GM21423 (cell line): ENCODE results near the gene NUP210.
"Not testable (repeated sequence)": the region's sequence is repeated elsewhere in the genome, so short reads cannot be mapped to it uniquely, and the experiment has no call there.

Experiments
- ATAC-seq: cut with Tn5 transposase; IDR thresholded peaks from one replicate; pipeline ENCODE4 v1.9.1; 2021; ENCODE audit warnings: mild to moderate bottlenecking, moderate library complexity; ENCODE audit not compliant: unreplicated experiment

NUP210 gene

DNA sequence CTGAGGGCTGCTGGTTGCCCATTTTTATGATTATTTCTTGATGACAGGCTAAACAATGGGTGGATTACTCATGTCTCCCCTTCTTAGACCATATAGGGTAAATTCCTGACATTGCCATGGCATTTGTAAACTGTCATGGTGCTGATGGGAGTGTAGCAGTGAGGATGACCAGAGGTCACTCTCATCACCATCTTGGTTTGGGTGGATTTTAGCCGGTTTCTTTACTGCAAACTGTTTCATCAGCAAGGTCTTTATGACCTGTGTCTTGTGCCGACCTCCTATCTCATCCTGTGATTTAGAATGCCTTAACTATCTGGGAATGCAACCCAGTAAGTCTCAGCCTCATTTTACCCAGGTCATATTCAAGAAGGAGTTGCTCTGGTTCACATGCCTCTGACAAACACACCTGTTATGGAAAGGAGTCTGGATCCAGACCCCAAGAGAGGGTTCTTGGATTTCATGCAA is 10.3 kb upstream of the NUP210 start:
- not testable (repeated sequence) for ATAC-seq

DNA sequence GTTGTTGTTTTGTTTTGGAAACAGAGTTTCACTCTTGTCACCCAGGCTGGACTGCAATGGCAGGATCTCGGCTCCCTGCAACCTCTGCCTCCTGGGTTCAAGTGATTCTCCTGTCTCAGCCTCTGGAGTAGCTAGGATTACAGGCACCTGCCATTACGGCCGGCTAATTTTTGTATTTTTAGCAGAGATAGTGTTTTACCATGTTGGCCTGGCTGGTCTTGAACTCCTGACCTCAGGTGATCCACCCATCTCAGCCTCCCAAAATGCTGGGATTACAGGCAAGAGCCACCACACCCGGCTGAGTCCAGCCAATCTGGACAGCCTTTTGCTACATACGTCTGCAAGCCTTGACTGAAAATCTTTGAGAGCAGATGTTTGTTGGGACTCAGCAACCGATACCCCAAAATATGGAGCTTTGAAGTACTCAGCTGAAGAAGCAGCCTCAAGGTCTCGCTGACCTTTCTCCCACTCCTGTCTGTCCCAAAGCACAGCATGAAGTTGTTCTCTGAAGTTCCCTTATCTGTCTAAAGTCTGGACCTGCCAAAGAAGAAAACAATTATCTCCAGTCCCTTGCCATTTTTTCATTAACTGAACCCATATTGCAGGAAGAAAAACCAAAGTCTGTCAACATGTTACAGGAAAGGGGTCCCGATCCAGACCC is 9.6 kb upstream of the NUP210 start:
- no peak for ATAC-seq

DNA sequence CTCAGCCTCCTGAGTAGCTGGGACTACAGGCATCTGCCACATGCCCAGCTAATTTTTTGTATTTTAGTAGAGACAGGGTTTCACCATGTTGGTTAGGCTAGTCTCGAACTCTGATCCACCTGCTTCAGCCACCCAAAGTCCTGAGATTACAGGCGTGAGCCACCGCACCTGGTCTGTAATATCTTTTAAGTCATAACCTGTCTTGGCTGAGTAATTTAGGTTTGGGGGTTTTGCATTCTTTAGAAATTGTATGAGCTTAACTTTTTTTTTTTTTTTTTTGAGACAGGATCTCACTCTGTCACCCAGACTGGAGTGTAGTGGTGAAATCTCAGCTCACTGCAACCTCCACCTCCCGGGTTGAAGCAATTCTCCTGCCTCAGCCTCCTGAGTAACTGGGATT is 8.6 kb upstream of the NUP210 start:
- ATAC-seq = not testable (repeated sequence)

DNA sequence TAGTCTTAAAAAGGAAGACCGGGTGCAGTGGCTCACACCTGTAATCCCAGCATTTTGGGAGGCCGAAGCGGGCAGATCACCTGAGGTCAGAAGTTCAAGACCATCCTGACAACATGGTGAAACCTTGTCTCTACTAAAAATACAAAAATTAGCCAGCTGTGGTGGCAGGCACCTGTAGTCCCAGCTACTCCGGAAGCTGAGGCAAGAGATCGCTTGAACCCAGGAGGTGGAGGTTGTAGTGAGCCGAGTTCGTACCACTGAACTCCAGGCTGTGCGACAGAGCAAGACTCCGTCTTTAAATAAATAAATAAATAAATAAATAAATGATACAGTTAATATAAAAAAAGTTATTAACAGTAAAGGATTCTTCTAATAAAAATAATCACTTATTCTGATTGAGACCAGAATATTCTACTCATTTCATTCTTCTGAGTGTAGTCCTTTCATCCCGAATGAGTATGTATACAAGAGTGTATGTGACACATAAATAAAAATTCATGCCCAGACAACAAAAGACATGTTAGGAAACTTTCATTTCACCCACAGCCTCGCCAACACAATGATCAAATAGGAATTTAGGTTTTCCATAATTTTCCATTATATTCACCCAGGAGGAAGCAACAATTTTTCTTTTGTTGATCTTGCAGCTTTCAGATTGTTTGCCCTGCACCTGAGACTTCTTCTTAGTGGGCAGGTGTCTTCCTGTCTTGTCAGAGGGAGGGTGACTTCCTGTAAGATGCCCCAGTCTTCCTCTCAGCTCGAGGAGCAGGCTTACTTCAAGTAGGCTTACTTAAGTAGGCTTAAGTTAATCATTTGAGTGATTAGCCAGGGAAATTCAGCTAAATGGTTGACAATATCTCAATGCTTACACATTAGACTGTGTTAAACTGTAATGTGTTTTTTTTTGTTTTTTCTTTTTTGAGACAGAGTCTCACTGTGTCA is 7.8 kb upstream of the NUP210 start:
- ATAC-seq = no peak

DNA sequence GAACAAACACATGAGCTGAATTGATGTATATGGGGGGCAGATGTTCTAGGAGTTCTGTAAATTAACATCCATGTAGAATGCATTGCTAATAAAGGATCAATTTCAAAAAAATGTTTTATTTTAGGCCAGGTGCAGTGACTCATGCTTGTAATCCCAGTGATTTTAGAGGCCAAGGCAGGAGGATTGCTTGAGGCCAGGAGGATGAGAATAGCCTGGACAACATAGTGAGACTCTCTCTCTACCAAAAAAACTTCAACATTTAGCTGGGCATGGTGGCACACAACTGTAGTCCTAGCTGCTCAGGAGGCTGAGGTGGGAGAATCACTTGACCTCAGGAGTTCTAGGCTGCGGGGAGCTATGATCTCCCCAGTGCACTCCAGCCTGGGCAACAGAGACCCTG is 6.5 kb upstream of the NUP210 start:
- ATAC-seq = no peak

DNA sequence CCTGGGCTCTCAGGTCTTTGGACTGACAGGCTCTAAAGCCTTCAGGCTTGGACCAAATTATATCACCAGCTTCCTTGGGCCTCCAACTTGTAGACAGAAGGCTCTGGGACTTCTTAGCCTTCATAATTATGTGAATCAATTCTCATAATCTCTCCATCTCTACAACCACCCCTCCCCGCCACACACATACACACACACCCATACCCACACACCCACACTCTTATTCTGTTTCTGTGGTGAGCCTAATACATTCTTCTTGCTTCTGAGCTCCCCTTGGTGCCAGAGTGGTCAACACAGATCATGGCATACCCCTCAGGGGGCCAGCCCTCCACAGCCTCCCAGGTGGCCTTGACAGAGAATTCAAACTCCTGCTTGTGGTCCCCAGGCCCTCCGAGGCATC is 5.6 kb upstream of the NUP210 start:
- no peak for ATAC-seq

DNA sequence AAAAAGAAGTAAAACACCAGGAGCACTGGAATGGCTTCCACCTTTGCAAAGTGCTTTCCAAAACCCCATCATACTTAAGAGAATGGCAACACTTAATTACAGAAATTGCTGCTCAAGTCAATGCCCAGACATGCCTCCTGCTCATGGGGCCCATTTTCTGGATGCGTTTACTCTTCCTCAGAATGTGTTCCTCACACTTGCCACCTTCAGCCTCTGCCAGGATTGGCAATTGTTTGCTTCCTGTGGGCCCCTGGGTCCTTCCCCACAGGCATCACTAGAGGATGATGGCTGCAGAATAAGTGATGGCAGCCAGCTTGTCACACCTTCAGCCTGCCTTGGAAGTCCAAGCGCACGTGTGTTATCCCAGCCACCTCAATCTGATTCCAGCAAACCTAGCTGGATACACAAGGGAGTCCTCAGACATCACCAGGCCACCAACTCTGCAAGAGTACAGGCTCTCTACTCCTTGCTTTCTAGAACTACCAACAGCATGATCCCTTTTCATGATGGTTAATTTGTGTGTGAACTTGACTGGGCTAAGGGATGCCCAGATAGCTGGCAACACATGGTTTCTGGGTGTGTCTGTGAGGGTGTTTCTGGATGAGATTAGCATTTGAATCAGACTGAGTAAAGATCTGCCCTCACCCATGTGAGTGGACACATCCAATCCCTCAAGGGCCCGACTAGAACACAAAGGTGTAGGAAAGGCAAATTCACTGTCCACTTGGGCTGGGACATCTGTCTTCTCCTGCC is 4.9 kb upstream of the NUP210 start:
- ATAC-seq = no peak

DNA sequence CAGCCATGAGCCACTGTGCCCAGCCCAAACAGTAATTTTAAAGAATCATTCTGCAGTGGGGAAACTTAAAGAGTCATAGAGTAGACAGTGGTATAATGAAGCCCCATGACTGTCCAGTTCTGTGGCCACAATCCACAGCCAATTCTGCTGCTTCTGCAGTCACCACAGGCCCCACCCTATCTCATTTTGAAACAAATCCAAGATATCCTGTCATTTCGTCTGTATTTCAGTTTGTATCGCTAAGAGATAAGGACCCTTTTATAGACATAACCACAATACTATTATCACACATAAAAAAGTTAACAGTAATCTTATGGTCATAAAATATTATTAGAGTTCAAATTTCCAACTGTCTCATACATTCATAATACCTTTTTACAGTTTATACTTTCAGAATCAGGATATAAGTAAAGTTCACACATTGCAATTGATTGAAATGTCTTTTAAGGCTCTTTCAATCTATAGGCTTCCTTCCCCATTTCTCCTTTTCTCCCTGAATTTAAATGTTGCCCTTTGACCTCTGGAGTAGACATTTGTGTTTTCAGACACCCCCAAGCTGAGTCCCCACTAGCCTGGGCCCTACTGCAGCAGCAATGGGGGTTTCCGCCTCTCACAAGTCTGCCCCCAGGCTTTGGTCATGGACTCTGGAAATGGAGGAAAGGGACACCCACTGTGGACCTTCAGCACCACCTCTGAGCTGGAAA is 4.2 kb upstream of the NUP210 start:
- no peak for ATAC-seq

DNA sequence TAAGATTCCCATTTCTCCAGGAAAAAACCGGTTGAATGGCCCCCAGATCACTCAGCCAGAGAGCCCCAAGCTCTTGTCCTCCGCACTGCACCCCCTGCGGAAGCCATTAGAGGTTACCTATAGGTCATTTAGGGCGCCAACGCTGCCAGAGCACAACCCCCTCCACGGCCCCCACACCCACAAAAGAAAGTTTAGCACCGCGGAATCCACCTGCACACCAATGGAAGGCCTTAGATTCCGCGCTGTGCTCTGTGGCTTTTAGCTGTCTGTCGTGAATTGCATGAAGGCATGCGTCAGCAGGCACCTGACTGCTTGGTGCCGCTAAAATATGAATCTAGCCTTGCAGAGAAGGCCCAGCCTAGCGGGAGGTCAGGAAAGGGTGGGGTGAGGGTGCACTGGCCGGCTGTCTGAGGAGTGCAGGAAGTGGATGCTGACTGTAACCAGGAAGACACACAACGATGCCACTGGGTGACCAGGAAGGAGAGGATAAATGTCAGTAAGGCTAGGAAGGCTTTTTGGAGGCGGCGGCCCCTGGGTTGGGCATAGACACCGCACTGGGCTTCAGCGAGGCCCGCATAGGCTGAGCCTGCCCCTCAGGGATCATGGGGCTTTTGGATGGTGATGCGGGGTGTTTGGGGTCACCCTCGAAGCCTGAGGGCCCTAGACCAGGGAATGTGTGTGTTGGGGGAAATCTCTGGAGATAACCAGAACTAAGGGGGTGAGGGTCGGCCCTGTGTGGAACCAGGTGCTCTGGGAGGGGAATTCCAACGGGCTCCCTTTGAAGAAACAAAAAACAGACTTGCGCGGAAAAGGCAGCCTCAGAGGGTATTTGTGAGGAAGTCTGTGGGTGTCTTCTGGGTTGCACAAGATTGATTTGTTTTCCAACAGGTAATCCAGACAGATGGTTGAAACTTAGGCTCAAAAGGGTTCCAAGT is 976 bp upstream of the NUP210 start:
- ATAC-seq = peak; percentile 12

DNA sequence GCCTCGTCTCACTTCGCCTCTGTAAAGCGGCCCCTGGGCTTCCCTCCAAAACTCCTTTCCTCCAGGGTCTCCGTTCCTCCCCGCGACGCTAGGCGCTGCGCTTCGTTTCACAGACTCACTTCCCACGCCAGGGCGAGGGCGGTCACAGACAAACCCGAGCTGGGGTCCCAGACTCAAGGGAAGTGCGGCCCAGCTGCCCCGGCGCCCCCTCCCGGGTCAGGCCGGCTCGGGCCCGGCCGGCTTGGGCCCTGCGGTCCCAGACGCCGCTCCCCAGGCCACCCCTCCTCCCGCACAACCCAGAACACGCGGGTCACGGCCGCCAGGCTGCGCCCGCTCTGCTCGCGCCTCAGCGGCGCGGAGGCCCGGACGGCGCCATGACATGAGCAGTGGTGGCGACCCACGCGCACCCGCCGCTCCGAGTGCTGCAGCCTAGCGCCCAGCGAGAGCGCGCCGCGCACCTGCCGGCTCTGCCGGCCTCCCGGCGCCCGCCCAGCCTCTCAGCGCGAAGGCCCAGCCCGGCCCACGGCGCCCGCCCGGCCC is 547 bp downstream of the NUP210 start:
- ATAC-seq = peak; percentile 43

DNA sequence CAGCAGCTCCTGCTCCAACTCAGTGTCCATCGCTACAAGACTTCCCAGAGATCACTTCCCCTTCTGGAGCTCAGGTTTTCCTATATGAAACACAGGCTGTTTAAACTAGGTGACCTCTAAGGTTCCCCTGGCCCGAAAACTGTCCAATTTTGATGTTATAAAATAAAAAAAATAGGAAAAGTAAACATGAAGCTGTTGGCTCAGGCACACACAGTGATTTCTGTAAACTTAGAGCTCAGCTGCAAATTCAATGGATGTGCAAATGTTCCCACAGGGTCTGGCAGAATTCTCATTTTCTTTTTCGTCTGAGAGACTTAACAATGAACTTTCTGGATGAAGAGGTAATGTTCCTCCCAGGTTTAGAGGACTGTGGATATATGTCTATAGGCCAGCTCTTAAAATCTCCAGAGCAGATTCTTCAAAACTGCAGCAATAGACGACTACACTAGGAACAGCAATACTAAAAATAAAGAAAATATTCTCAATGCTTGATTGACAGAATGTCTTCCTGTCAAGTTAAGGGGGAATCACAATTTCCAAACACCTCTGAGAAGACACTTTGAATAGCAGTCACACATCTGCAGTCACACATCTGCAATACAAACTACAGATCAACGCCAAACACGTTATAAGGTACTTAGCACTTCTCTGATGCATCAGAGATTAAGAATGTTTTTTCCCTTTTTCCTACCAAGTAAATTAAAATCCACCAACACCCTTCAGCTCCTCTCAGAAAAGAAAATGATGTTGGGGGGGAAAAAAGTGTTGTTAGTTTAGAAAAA is 2.8 kb downstream of the NUP210 start:
- ATAC-seq = no peak

DNA sequence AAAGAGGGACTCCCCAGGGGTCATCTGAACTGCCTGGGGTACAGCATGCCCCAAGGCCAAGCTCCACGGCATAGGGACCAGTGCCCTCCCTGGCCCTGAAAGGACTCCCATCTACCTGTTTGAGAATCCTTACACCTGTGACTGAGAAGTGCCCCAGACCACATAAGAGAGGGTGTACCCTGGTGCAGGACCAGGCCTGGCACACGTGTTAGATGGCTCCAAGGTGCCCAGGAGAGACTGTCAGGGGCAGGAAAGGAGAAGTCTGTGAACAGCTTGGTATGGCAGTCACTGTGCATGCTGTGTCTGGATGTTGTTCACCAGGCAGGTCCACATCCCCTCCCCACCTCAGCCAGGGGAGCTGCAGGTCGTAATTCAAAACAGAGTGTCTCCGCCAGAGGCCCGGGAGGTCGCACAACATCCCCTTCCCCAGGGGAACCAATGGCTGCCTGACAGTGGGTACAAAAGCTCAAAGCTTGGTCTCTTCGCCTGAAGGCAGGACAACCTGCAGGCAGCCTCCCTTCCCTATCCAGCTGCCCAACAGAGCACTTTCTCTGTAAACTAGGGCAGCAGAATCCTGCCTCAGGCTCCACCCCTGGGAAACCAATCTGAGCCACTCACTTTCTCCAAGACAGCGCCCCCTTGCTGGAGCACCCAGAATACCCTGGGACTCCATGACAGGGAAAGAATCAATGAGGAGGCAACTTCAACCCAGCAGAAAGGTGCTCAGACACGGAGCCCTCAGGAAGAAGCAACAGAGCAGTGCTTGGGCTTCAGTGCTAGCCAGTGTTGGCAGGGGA is 3.9 kb downstream of the NUP210 start:
- no peak for ATAC-seq

DNA sequence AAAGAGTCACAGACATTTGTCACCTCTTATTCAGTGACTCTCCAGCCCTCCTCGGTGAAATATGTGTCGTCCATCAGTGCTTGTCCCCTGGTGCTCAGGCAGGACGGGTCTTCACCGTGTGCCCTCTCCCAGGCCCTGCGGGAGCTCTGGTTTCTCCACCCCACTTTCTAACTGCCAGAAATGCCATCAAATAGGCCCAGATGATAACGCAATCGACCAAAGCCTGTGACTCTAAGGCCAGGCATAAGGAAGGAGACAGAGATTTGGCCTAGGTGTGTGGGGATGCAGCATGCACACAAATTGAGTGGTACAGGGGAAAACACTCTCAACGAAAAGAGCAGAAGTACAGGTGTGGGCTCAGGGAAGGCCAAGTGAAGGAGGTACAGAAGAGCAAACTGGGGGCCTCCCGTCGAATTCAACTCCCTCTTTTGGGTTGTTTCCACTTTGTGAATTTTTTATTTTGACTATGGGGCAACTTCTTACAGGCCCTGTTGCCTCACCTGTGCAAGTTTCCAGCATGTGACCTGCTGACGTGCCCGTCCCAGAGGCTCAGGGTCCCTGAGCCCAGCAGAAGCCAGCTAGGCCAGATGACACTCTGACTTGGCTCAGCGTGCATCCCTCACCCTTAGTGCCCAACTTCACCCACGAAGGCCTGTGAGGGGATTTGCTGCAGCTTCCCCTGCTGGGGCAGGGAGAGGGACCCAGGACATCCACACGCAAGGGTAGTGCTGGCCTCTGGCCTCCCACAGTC is 4.7 kb downstream of the NUP210 start:
- ATAC-seq = no peak

DNA sequence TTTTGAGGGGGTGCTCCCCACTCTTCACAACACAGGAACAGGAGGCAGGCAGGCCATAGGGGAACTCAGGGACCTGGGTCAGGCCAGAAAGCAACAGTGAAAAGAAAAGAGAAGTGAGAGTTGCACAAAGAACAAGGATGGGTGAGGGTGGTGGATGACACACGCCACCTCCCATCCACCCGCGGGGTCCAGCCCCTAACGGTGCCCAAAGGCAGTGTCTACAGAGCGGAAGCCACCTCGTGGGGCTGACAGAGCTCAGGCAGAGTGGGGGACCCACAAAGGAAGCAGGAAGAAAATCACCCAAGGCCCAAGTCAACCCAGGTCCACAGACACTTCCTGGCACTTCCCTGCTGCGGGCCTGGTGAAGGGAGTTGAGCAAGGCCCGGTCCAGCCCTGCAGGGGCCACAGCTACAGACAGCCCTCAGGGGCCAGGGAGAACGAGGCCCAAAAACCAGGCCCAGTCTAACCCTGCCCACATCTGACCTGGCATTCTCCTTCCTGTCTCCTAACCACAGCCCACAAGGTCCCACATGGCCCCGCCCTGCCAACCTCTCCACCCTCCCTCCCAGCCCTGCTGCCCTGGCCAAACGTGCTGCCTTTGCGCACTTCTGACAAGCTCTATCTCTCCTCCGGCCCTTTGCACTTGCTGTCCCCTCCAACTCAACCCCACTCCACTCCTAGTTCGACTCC is 5.9 kb downstream of the NUP210 start:
- ATAC-seq = peak; percentile 94

DNA sequence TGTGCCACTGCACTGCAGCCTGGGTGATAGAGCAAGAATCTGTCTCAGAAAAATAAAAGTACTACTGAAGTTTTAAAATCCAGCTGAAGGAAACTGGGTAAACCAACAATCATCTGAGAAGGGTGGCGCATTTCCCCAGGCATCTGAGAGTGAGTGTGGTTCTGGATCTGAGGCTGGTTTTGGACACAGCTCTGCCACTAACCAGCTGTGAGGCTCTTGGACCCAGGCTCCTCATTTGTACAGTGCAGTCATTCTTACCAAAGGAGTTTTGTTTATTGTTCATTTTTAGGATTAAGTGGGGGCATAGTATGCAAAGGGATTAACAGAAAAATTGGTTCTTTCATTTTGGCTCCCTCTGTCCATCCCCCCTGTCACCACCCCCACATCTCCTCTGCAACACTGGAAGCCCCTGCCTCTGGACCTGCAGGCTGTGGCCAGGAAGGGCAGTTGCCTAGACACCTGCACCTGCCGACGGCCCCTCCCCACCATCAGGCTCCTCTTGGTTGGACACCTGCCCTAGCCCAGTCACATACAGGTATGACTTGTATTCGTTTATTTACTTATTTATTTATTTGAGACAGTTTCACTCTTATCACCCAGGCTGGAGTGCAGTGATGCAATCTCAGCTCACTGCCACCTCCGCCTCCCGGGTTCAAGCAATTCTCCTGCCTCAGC is 8.8 kb downstream of the NUP210 start:
- ATAC-seq = no peak

DNA sequence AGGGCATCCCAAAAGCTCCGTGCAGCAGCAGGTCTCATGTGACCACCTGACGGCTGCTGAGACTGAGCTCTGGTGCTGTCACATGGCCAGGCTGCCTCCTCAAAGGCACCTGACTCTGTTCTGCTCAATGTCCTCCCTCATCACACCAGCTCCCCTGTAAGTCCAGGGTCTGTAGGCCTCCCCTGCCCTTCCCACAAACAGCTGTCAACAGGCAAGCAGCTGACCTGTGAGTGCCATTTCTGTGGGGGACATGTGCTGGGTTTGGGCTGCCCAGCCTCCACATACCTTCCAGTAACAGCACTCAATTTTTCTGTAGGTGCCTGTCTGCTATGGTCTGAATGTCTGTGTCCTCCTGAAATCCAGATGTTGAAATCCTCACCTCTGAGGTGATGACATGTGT is 11.2 kb downstream of the NUP210 start:
- no peak for ATAC-seq
